H9 (cell line): Measurements from ENCODE around the gene FOLH1. TPM values are rescaled to one million over a fixed set of nuclear protein-coding genes. Genes with fewer than 3 reads are reported as not detected.
"Not testable (repeated sequence)": the region's sequence is repeated elsewhere in the genome, so short reads cannot be mapped to it uniquely, and the experiment has no call there.

Experiments used
- DNase-seq: peaks from one replicate; pipeline ENCODE4 v3.0.0-alpha.2; 2017
- H2AFZ ChIP-seq: one replicate; pipeline ENCODE4 v1.6.1; 2013; ENCODE audit warnings: mild to moderate bottlenecking, low read length, control low read depth, moderate library complexity
- H2AK5ac ChIP-seq: 2 replicates; pipeline ENCODE4 v1.6.1; 2013; ENCODE audit warnings: low read length, control low read depth, mixed read lengths; ENCODE audit not compliant: insufficient read length
- H2BK120ac ChIP-seq: one replicate; pipeline ENCODE4 v1.6.1; 2013; ENCODE audit warnings: low read depth, mild to moderate bottlenecking, low read length, control low read depth, inconsistent platforms; ENCODE audit not compliant: poor library complexity, severe bottlenecking
- H2BK12ac ChIP-seq: 2 replicates; pipeline ENCODE4 v1.6.1; 2013; ENCODE audit warnings: low read length, control low read depth, mixed read lengths, low read depth; ENCODE audit not compliant: insufficient read length
- H2BK15ac ChIP-seq: 2 replicates; pipeline ENCODE4 v1.6.1; 2013; ENCODE audit warnings: low read depth, low read length, control low read depth
- H2BK20ac ChIP-seq: one replicate; pipeline ENCODE4 v1.6.1; 2013; ENCODE audit warnings: low read depth, mild to moderate bottlenecking, low read length, control low read depth, inconsistent platforms; ENCODE audit not compliant: poor library complexity, severe bottlenecking
- H2BK5ac ChIP-seq: 2 replicates; pipeline ENCODE4 v1.6.1; 2013; ENCODE audit warnings: low read length, control low read depth, mixed read lengths; ENCODE audit not compliant: insufficient read length
- H3K14ac ChIP-seq: 2 replicates; pipeline ENCODE4 v1.6.1; 2013; ENCODE audit warnings: low read length, control low read depth; ENCODE audit not compliant: insufficient read depth
- H3K18ac ChIP-seq: 2 replicates; pipeline ENCODE4 v1.6.1; 2013; ENCODE audit warnings: low read depth, mild to moderate bottlenecking, mixed read lengths, low read length, control low read depth; ENCODE audit not compliant: insufficient read length
- H3K23ac ChIP-seq: 2 replicates; pipeline ENCODE4 v1.6.1; 2013; ENCODE audit warnings: low read length, control low read depth, mixed read lengths, low read depth; ENCODE audit not compliant: insufficient read length
- H3K23me2 ChIP-seq: 2 replicates; pipeline ENCODE4 v1.6.1; 2013; ENCODE audit warnings: low read depth, mild to moderate bottlenecking, mixed read lengths, low read length, control low read depth; ENCODE audit not compliant: insufficient read length, poor library complexity, severe bottlenecking
- H3K27ac ChIP-seq: 2 replicates; pipeline ENCODE4 v1.5.1; 2013; ENCODE audit warnings: low read length, control low read depth, mixed read lengths, low read depth; ENCODE audit not compliant: insufficient read length
- H3K27me3 ChIP-seq: 2 replicates; pipeline ENCODE4 v1.6.1; 2013; ENCODE audit warnings: low read length, control low read depth, inconsistent platforms; ENCODE audit not compliant: insufficient read depth
- H3K4ac ChIP-seq: 2 replicates; pipeline ENCODE4 v1.6.1; 2013; ENCODE audit warnings: low read depth, mild to moderate bottlenecking, control low read depth, inconsistent platforms, low read length, moderate library complexity
- H3K4me1 ChIP-seq: 2 replicates; pipeline ENCODE4 v1.6.1; 2013; ENCODE audit warnings: low read length, control low read depth, inconsistent platforms; ENCODE audit not compliant: insufficient read depth
- H3K4me2 ChIP-seq: 2 replicates; pipeline ENCODE4 v1.6.1; 2013; ENCODE audit warnings: low read length, control low read depth, mixed read lengths; ENCODE audit not compliant: insufficient read length, insufficient read depth
- H3K56ac ChIP-seq: 2 replicates; pipeline ENCODE4 v1.6.1; 2013; ENCODE audit warnings: low read depth, mild to moderate bottlenecking, mixed read lengths, low read length, control low read depth; ENCODE audit not compliant: insufficient read length
- H3K79me1 ChIP-seq: 2 replicates; pipeline ENCODE4 v1.6.1; 2013; ENCODE audit warnings: low read depth, mild to moderate bottlenecking, moderate library complexity, low read length, control low read depth, inconsistent platforms; ENCODE audit not compliant: insufficient read depth, poor library complexity, severe bottlenecking
- H3K79me2 ChIP-seq: 2 replicates; pipeline ENCODE4 v1.6.1; 2013; ENCODE audit warnings: low read length, control low read depth, inconsistent platforms; ENCODE audit not compliant: insufficient read depth
- H3K9ac ChIP-seq: 2 replicates; pipeline ENCODE4 v1.6.1; 2013; ENCODE audit warnings: low read length, control low read depth, mixed read lengths; ENCODE audit not compliant: insufficient read length; ENCODE audit errors: extremely low read depth
- H3K9me3 ChIP-seq: one replicate; pipeline ENCODE4 v1.6.1; 2013; ENCODE audit warnings: low read depth, low read length, inconsistent platforms; ENCODE audit not compliant: control insufficient read depth
- H3T11ph ChIP-seq: one replicate; pipeline ENCODE4 v1.6.1; 2013; ENCODE audit warnings: mild to moderate bottlenecking, low read length, control low read depth, inconsistent platforms
- H4K20me1 ChIP-seq: one replicate; pipeline ENCODE4 v1.6.1; 2013; ENCODE audit not compliant: control insufficient read depth, insufficient read length, insufficient read depth
- H4K5ac ChIP-seq: 2 replicates; pipeline ENCODE4 v1.6.1; 2013; ENCODE audit warnings: low read depth, mild to moderate bottlenecking, mixed read lengths, low read length, control low read depth; ENCODE audit not compliant: insufficient read length
- H4K8ac ChIP-seq: replicated peaks from 2 replicates; pipeline ENCODE4 v1.6.1; 2013; ENCODE audit warnings: low read length, control low read depth, mixed read lengths, low read depth; ENCODE audit not compliant: insufficient read length
- H4K91ac ChIP-seq: 2 replicates; pipeline ENCODE4 v1.6.1; 2013; ENCODE audit warnings: low read depth, mild to moderate bottlenecking, moderate library complexity, mixed read lengths, low read length, control low read depth; ENCODE audit not compliant: insufficient read length
- H3K27ac Mint-ChIP-seq, 3 experiments: 2 replicates in 2 of 3; 3 replicates in 1 of 3; pipeline ENCODE4 v1.8.0; 2020 to 2021; ENCODE audit warnings: mixed read lengths in 3 of 3, mild to moderate bottlenecking in 1 of 3, moderate library complexity in 1 of 3
- H3K27me3 Mint-ChIP-seq: 2 replicates; pipeline ENCODE4 v1.8.0; 2021; ENCODE audit warnings: low read depth, mild to moderate bottlenecking, moderate library complexity, mixed read lengths
- H3K36me3 Mint-ChIP-seq, 3 experiments: 2 replicates in 2 of 3; 3 replicates in 1 of 3; pipeline ENCODE4 v1.8.0; 2020 to 2021; ENCODE audit warnings: low read depth in 3 of 3, mixed read lengths in 3 of 3; ENCODE audit not compliant: insufficient read depth in 1 of 3
- H3K4me1 Mint-ChIP-seq, 2 experiments: 2 replicates each; pipeline ENCODE4 v1.8.0; 2020; ENCODE audit warnings: mixed read lengths in 2 of 2
- H3K4me3 Mint-ChIP-seq, 2 experiments: 2 replicates in 1 of 2; 3 replicates in 1 of 2; pipeline ENCODE4 v1.8.0; 2020 to 2021; ENCODE audit warnings: mild to moderate bottlenecking in 2 of 2, mixed read lengths in 2 of 2, moderate library complexity in 1 of 2
- H3K9me3 Mint-ChIP-seq, 2 experiments: 2 replicates in 1 of 2; 3 replicates in 1 of 2; pipeline ENCODE4 v1.8.0; 2020; ENCODE audit warnings: mild to moderate bottlenecking in 2 of 2, mixed read lengths in 2 of 2, moderate library complexity in 1 of 2
- WGBS: extraction: QIAGEN DNeasy Blood & Tissue Kit; methylation state at CpG from one replicate; pipeline ENCODE4 v1.1.7; 2013; ENCODE audit warnings: missing lambda C conversion rate, low lambda C conversion rate, mixed read lengths; ENCODE audit not compliant: insufficient read length; ENCODE audit errors: extremely low coverage; 5-methylcytosine and 5-hydroxymethylcytosine counted together
- total RNA-seq: library from RNA; stranded (reverse); gene quantifications from 2 replicates; pipeline ENCODE4 v1.2.1, GENCODE V29; 2021

The FOLH1 gene
- total RNA-seq, 1 experiment from 2014 or later, result not detected

DNA sequence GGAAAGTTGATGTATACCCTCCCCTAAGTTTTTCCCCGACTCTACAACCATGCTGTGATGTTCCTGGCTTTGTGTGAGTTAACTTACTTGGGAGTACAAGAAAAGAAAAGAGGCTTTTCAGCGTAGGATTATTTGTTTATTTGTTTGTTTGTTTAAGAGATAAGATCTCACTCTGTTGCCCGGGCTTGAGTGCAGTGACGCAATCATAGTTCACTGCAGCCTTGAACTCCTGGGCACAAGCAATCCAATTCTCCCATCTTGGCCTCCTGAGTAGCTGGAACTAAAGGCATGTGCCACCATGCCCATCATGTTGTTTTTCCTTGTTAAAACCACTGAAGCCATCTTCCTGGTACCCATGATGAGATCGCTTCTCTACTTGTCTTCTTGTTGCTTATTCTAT, 24.6 kb upstream of the FOLH1 start:
- H4K8ac ChIP-seq, H3K14ac ChIP-seq, H3K56ac ChIP-seq, H3K79me2 ChIP-seq, H3K4me1 Mint-ChIP-seq, H3K23me2 ChIP-seq, H3K23ac ChIP-seq, H2BK5ac ChIP-seq, DNase-seq, H2AK5ac ChIP-seq, H3K4me3 Mint-ChIP-seq, H2BK15ac ChIP-seq, H3K4ac ChIP-seq, H2AFZ ChIP-seq, H4K20me1 ChIP-seq, H3K27me3 Mint-ChIP-seq, H2BK120ac ChIP-seq, H3K4me2 ChIP-seq, H3K27ac ChIP-seq, H2BK20ac ChIP-seq, H3K27ac Mint-ChIP-seq, H3T11ph ChIP-seq, H3K27me3 ChIP-seq, H3K79me1 ChIP-seq, H4K5ac ChIP-seq, H2BK12ac ChIP-seq, H4K91ac ChIP-seq, H3K4me1 ChIP-seq, H3K18ac ChIP-seq, H3K9ac ChIP-seq, H3K9me3 ChIP-seq, H3K36me3 Mint-ChIP-seq: not testable (repeated sequence)
- peaks cover 56 to 77% of the 10 kb centered on the region in 2 experiments for H3K9me3 Mint-ChIP-seq
- no CpG with 5 or more reads among the region's 5 CpGs for WGBS
